HCT116 (cell line): ENCODE measurements around the gene ABTB1.

Experiments
- ATF3 ChIP-seq: IDR thresholded peaks from 2 replicates; pipeline ENCODE4 v1.6.1; 2012
- CTCF ChIP-seq, 3 experiments: fragments of 200-600 bp in 1 of 3; sonication (generic) in 1 of 3; IDR thresholded peaks in 2 of 3; conservative IDR thresholded peaks in 1 of 3; 2 replicates each; pipeline ENCODE4 v1.5.1; 2012 to 2017; ENCODE audit warnings: low read depth in 2 of 3, low read length in 2 of 3, antibody characterized with exemption in 1 of 3, borderline replicate concordance in 1 of 3, control low read depth in 1 of 3, mild to moderate bottlenecking in 1 of 3, mixed read lengths in 1 of 3, mixed run types in 1 of 3, moderate library complexity in 1 of 3; ENCODE audit not compliant: insufficient read depth in 1 of 3
- ELF1 ChIP-seq: IDR thresholded peaks from 2 replicates; pipeline ENCODE4 v1.6.1; 2012; ENCODE audit warnings: low read depth, borderline replicate concordance
- EZH2 ChIP-seq: fragments of 200-600 bp; sonication (generic); IDR thresholded peaks from 2 replicates; pipeline ENCODE4 v1.6.1; 2017; ENCODE audit warnings: antibody characterized with exemption, mixed run types
- MAX ChIP-seq: IDR thresholded peaks from 2 replicates; pipeline ENCODE4 v1.6.1; 2012
- POLR2A ChIP-seq: IDR thresholded peaks from 2 replicates; pipeline ENCODE4 v1.7.0; 2011; ENCODE audit warnings: borderline replicate concordance; ENCODE audit not compliant: insufficient read depth, insufficient read length; ENCODE audit errors: extremely low read depth
- RAD21 ChIP-seq: IDR thresholded peaks from 2 replicates; pipeline ENCODE4 v1.6.1; 2012; ENCODE audit warnings: low read depth, mild to moderate bottlenecking
- SIN3A ChIP-seq: IDR thresholded peaks from 2 replicates; pipeline ENCODE4 v1.6.1; 2012; ENCODE audit warnings: low read depth

GRCh38 chr3:127629467-127630403 is 43.0 kb upstream of the ABTB1 start:
- TF ChIP-seq MAX (no peak), POLR2A (no peak), CTCF (IDR thresholded peaks at IDR 0.05 in 2 of 3, conservative IDR thresholded peaks at IDR 0.05 in 1 of 3; ENCODE audit: borderline replicate concordance in 1 of 3, insufficient read depth in 1 of 3, low read depth in 2 of 3, low read length in 2 of 3) (no peak), RAD21 (no peak), EZH2 (no peak), ATF3 (no peak), SIN3A (no peak), ELF1 (no peak)
